Peyer's patch (tissue), 4 donors: ENCODE data around the gene EFNA4.

Experiments used
- CTCF ChIP-seq, 6 experiments: fragments of 450-650 bp in 4 of 6; fragments of 200-600 bp in 2 of 6; sonication (generic) in 1 of 6; IDR thresholded peaks; one replicate each; pipeline ENCODE4 v1.5.1; 2017 to 2019; ENCODE audit warnings: antibody characterized with exemption in 6 of 6, mild to moderate bottlenecking in 3 of 6, moderate library complexity in 1 of 6
- POLR2A ChIP-seq, 2 donors: fragments of 450-650 bp; IDR thresholded peaks; one replicate each; pipeline ENCODE4 v1.5.1; 2017; ENCODE audit warnings: antibody characterized with exemption in 2 of 2, mild to moderate bottlenecking in 2 of 2, moderate library complexity in 2 of 2

DNA sequence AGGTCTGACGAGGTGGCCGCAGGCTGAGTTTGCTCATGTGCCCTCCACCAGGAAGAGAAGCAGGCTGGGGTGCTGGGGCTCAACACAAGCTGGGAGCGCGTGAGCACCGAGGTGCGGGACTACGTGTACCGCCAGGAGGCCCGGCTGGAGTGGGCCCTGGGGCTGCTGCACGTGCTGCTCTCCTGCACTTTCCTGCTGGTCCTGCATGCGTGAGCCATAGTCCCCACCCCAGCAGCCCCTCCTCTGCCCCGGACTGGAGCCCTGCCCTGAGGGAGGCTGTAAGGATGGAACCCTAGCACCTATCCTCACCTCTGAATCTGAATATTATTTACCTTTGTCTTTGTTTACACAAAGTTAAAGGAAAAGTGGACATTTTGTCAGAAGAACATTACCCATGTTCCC lies 20.2 kb upstream of the EFNA4 start:
- peak in 2 of 6 experiments; percentile 24 to 25 for TF ChIP-seq CTCF (IDR thresholded peaks at IDR 0.05)
- no peak for TF ChIP-seq POLR2A (IDR thresholded peaks at IDR 0.05)
